IPS-15b (cell line): ENCODE results near the gene SEC22C.
"Not testable (repeated sequence)": the region's sequence is repeated elsewhere in the genome, so short reads cannot be mapped to it uniquely, and the experiment has no call there.

Experiments
- H3K27me3 ChIP-seq: one replicate; pipeline ENCODE4 v1.6.1; 2013; ENCODE audit warnings: low read length; ENCODE audit not compliant: control insufficient read depth, insufficient read depth
- H3K36me3 ChIP-seq: one replicate; pipeline ENCODE4 v1.6.1; 2013; ENCODE audit warnings: low read length; ENCODE audit not compliant: control insufficient read depth, insufficient read depth
- H3K4me1 ChIP-seq: one replicate; pipeline ENCODE4 v1.6.1; 2013; ENCODE audit warnings: mild to moderate bottlenecking, low read length; ENCODE audit not compliant: control insufficient read depth, insufficient read depth
- H3K4me3 ChIP-seq: one replicate; pipeline ENCODE4 v1.5.1; 2013; ENCODE audit warnings: low read depth, low read length
- H3K9ac ChIP-seq: one replicate; pipeline ENCODE4 v1.6.1; 2013; ENCODE audit warnings: low read depth, mild to moderate bottlenecking, low read length
- H3K9me3 ChIP-seq: one replicate; pipeline ENCODE4 v1.6.1; 2013; ENCODE audit warnings: mild to moderate bottlenecking, low read length; ENCODE audit not compliant: control insufficient read depth, insufficient read depth

The SEC22C gene

GRCh38 chr3:42578054-42578453 is 3.7 kb downstream of the SEC22C start:
- no peak overlapping the region for H3K4me3 ChIP-seq
- no peaks in the 10 kb centered on the region for H3K27me3 ChIP-seq
- no peaks in the 10 kb centered on the region for H3K36me3 ChIP-seq
- no peaks in the 10 kb centered on the region for H3K9me3 ChIP-seq
- no peak overlapping the region for H3K9ac ChIP-seq
- H3K4me1 ChIP-seq, result peaks cover 3% of the 10 kb centered on the region

GRCh38 chr3:42575137-42575741 is 6.5 kb downstream of the SEC22C start:
- Histone ChIP-seq H3K4me1 (no peaks in the 10 kb centered on the region), H3K36me3 (no peaks in the 10 kb centered on the region), H3K4me3 (no peak overlapping the region), H3K27me3 (no peaks in the 10 kb centered on the region), H3K9me3 (no peaks in the 10 kb centered on the region), H3K9ac (no peak overlapping the region)

- H3K27me3 ChIP-seq, result no peaks in the 10 kb centered on the region
- H3K36me3 ChIP-seq, result peaks cover 3% of the 10 kb centered on the region
- no peak overlapping the region for H3K4me3 ChIP-seq
- H3K4me1 ChIP-seq, result no peaks in the 10 kb centered on the region
- no peak overlapping the region for H3K9ac ChIP-seq
- H3K9me3 ChIP-seq, result no peaks in the 10 kb centered on the region
These were observed 9.5 kb downstream of the SEC22C start for GRCh38 chr3:42572278-42572677.

- H3K4me1 ChIP-seq, result no peaks in the 10 kb centered on the region
- peaks cover 3% of the 10 kb centered on the region for H3K36me3 ChIP-seq
- no peaks in the 10 kb centered on the region for H3K27me3 ChIP-seq
- no peak overlapping the region for H3K4me3 ChIP-seq
- H3K9ac ChIP-seq, result no peak overlapping the region
- H3K9me3 ChIP-seq, result no peaks in the 10 kb centered on the region
These were observed 12.1 kb downstream of the SEC22C start for GRCh38 chr3:42569593-42570142.

GRCh38 chr3:42562047-42562907 is 19.5 kb downstream of the SEC22C start:
- H3K9me3 ChIP-seq, result no peaks in the 10 kb centered on the region
- H3K36me3 ChIP-seq, result peaks cover 3% of the 10 kb centered on the region
- no peaks in the 10 kb centered on the region for H3K4me1 ChIP-seq
- H3K9ac ChIP-seq, result no peak overlapping the region
- no peaks in the 10 kb centered on the region for H3K27me3 ChIP-seq
- no peak overlapping the region for H3K4me3 ChIP-seq

GRCh38 chr3:42557854-42558253 is 23.9 kb downstream of the SEC22C start:
- no peaks in the 10 kb centered on the region for H3K9me3 ChIP-seq
- H3K27me3 ChIP-seq, result no peaks in the 10 kb centered on the region
- peaks cover 14% of the 10 kb centered on the region for H3K36me3 ChIP-seq
- H3K4me3 ChIP-seq, result no peak overlapping the region
- H3K9ac ChIP-seq, result no peak overlapping the region
- H3K4me1 ChIP-seq, result no peaks in the 10 kb centered on the region

- not testable (repeated sequence) for H3K4me1 ChIP-seq, H3K4me3 ChIP-seq, H3K9me3 ChIP-seq, H3K9ac ChIP-seq, H3K27me3 ChIP-seq
- H3K36me3 ChIP-seq, result peaks cover 11% of the 10 kb centered on the region
These were observed 24.9 kb downstream of the SEC22C start for GRCh38 chr3:42556817-42557216.

- H3K36me3 ChIP-seq, result peaks cover 11% of the 10 kb centered on the region
These were observed 25.6 kb downstream of the SEC22C start for GRCh38 chr3:42556089-42556632.

GRCh38 chr3:42552830-42553229 is 28.9 kb downstream of the SEC22C start:
- Histone ChIP-seq H3K9ac (no peak overlapping the region), H3K4me3 (no peak overlapping the region), H3K36me3 (peaks cover 14% of the 10 kb centered on the region), H3K4me1 (no peaks in the 10 kb centered on the region), H3K27me3 (no peaks in the 10 kb centered on the region), H3K9me3 (no peaks in the 10 kb centered on the region)

More at GRCh38 chr3:42556089-42556632, 25.6 kb downstream of the SEC22C start:
- Histone ChIP-seq H3K4me3 (no peak overlapping the region), H3K27me3 (no peaks in the 10 kb centered on the region), H3K9me3 (no peaks in the 10 kb centered on the region), H3K9ac (no peak overlapping the region), H3K4me1 (no peaks in the 10 kb centered on the region)

- Histone ChIP-seq H3K9me3 (no peaks in the 10 kb centered on the region), H3K36me3 (peaks cover 10% of the 10 kb centered on the region), H3K9ac (no peak overlapping the region), H3K4me1 (no peaks in the 10 kb centered on the region), H3K4me3 (no peak overlapping the region), H3K27me3 (no peaks in the 10 kb centered on the region)
These were observed 31.5 kb downstream of the SEC22C start for GRCh38 chr3:42550250-42550649.

- H3K36me3 ChIP-seq, result peaks cover 8% of the 10 kb centered on the region
- no peaks in the 10 kb centered on the region for H3K4me1 ChIP-seq
- no peaks in the 10 kb centered on the region for H3K27me3 ChIP-seq
- no peaks in the 10 kb centered on the region for H3K9me3 ChIP-seq
- no peak overlapping the region for H3K9ac ChIP-seq
- no peak overlapping the region for H3K4me3 ChIP-seq
These were observed 32.6 kb downstream of the SEC22C start for GRCh38 chr3:42549131-42549530.
